Esophagus mucosa (tissue), 1 donor: ENCODE measurements around the gene DENND4A. TPM values are rescaled to one million over a fixed set of nuclear protein-coding genes. Genes with fewer than 3 reads are reported as not detected.

Experiments used
- ATAC-seq: fragments of 200-7000 bp; cut with Tn5 transposase; one replicate; pipeline ENCODE4 v1.9.1; 2020
- total RNA-seq: library from RNA; stranded (reverse); gene quantifications from one replicate; pipeline ENCODE4 v1.2.4, GENCODE V29; 2023
- donor health status: DM: yes; HTN: yes; CAD: no.

The DENND4A gene
- total RNA-seq, 1 donor from 2014 or later = 10.9 TPM

GRCh38 chr15:65660927-65661326 is 131.2 kb downstream of the DENND4A start:
- ATAC-seq = no peak

GRCh38 chr15:65659502-65660052 is 132.5 kb downstream of the DENND4A start:
- ATAC-seq = no peak

GRCh38 chr15:65655457-65655856 is 136.6 kb downstream of the DENND4A start:
- no peak for ATAC-seq

GRCh38 chr15:65655026-65655425 is 137.1 kb downstream of the DENND4A start:
- ATAC-seq = no peak

- ATAC-seq = no peak
Observed at GRCh38 chr15:65653801-65654521, 138.1 kb downstream of the DENND4A start.

GRCh38 chr15:65653341-65653740 is 138.8 kb downstream of the DENND4A start:
- ATAC-seq = no peak

GRCh38 chr15:65651831-65652749 is 140.0 kb downstream of the DENND4A start:
- ATAC-seq = no peak

- no peak for ATAC-seq
Observed at GRCh38 chr15:65651042-65651322, 141.1 kb downstream of the DENND4A start.

GRCh38 chr15:65650312-65651041 is 141.6 kb downstream of the DENND4A start:
- no peak for ATAC-seq

GRCh38 chr15:65646486-65646885 is 145.6 kb downstream of the DENND4A start:
- no peak for ATAC-seq

GRCh38 chr15:65645392-65645791 is 146.7 kb downstream of the DENND4A start:
- no peak for ATAC-seq

GRCh38 chr15:65644282-65644681 is 147.8 kb downstream of the DENND4A start:
- no peak for ATAC-seq

- no peak for ATAC-seq
Observed at GRCh38 chr15:65642594-65642993, 149.5 kb downstream of the DENND4A start.

GRCh38 chr15:65641768-65642475 is 150.2 kb downstream of the DENND4A start:
- ATAC-seq = no peak

GRCh38 chr15:65639509-65639908 is 152.6 kb downstream of the DENND4A start:
- no peak for ATAC-seq

GRCh38 chr15:65638681-65639089 is 153.4 kb downstream of the DENND4A start:
- peak; percentile 70 for ATAC-seq

- peak; percentile 29 for ATAC-seq
Observed at GRCh38 chr15:65638109-65638508, 154.0 kb downstream of the DENND4A start.

- no peak for ATAC-seq
Observed at GRCh38 chr15:65634356-65634755, 157.7 kb downstream of the DENND4A start.

- ATAC-seq = no peak
Observed at GRCh38 chr15:65633752-65634151, 158.3 kb downstream of the DENND4A start.

GRCh38 chr15:65632780-65633375 is 159.2 kb downstream of the DENND4A start:
- ATAC-seq = no peak

- no peak for ATAC-seq
Observed at GRCh38 chr15:65631503-65631902, 160.6 kb downstream of the DENND4A start.

GRCh38 chr15:65630760-65631159 is 161.3 kb downstream of the DENND4A start:
- ATAC-seq = no peak
